HepG2 (cell line): Measurements from ENCODE around the gene MAP3K3. TPM values are rescaled to one million over a fixed set of nuclear protein-coding genes. Genes with fewer than 3 reads are reported as not detected.

ENCODE experiments used
- AKAP8 ChIP-seq: sonication (generic); formaldehyde crosslinking; IDR thresholded peaks from 2 replicates; pipeline ENCODE4 v1.5.1; 2020; ENCODE audit warnings: mild to moderate bottlenecking, missing genetic modification reagents
- CBX2 ChIP-seq, 2 experiments: fragments of 200-600 bp in 1 of 2; sonication (generic); formaldehyde crosslinking in 1 of 2; IDR thresholded peaks; 2 replicates each; pipeline versions ENCODE4 v1.7.0 to v1.8.1; 2018 to 2022; ENCODE audit warnings: low read depth in 2 of 2, low read length in 1 of 2, mild to moderate bottlenecking in 1 of 2, missing genetic modification reagents in 1 of 2
- HINFP ChIP-seq: sonication (generic); formaldehyde crosslinking; IDR thresholded peaks from 2 replicates; pipeline ENCODE4 v1.4.0; 2020; ENCODE audit warnings: low read depth, mild to moderate bottlenecking, missing genetic modification reagents
- KDM1A ChIP-seq: IDR thresholded peaks from 2 replicates; pipeline ENCODE4 v1.6.1; 2016; ENCODE audit warnings: missing compliant biosample characterization
- MTA1 ChIP-seq: sonication (generic); formaldehyde crosslinking; IDR thresholded peaks from 2 replicates; pipeline ENCODE4 v1.4.0; 2020; ENCODE audit warnings: missing genetic modification reagents, mild to moderate bottlenecking, borderline replicate concordance
- RFX3 ChIP-seq: IDR thresholded peaks from 2 replicates; pipeline ENCODE4 v1.6.1; 2016; ENCODE audit warnings: missing biosample characterization, missing genetic modification reagents
- SATB2 ChIP-seq: sonication (generic); formaldehyde crosslinking; IDR thresholded peaks from 2 replicates; pipeline ENCODE4 v1.5.0; 2020; ENCODE audit warnings: missing genetic modification reagents
- SMAD1 ChIP-seq: sonication (generic); formaldehyde crosslinking; IDR thresholded peaks from 2 replicates; pipeline ENCODE4 v1.4.0; 2020; ENCODE audit warnings: missing genetic modification reagents, low read depth, mild to moderate bottlenecking, borderline replicate concordance
- TBX2 ChIP-seq: sonication (generic); formaldehyde crosslinking; IDR thresholded peaks from 2 replicates; pipeline ENCODE4 v1.5.0; 2020; ENCODE audit warnings: missing genetic modification reagents, mild to moderate bottlenecking, borderline replicate concordance
- TEAD2 ChIP-seq: sonication (generic); formaldehyde crosslinking; IDR thresholded peaks from 2 replicates; pipeline ENCODE4 v1.9.0; 2021; ENCODE audit warnings: missing genetic modification reagents
- ZFP36L1 ChIP-seq: sonication (generic); formaldehyde crosslinking; IDR thresholded peaks from 2 replicates; pipeline ENCODE4 v1.8.0; 2022; ENCODE audit warnings: mild to moderate bottlenecking, missing genetic modification reagents, moderate library complexity
- ZMYM2 ChIP-seq: sonication (generic); formaldehyde crosslinking; IDR thresholded peaks from 2 replicates; pipeline ENCODE4 v1.8.0; 2022; ENCODE audit warnings: mild to moderate bottlenecking, missing genetic modification reagents
- ZNF3 ChIP-seq: IDR thresholded peaks from 2 replicates; pipeline ENCODE4 v1.7.0; 2017; ENCODE audit warnings: inconsistent platforms
- ZNF451 ChIP-seq: sonication (generic); formaldehyde crosslinking; IDR thresholded peaks from 2 replicates; pipeline ENCODE4 v1.5.0; 2020; ENCODE audit warnings: mild to moderate bottlenecking, missing genetic modification reagents
- ZNF570 ChIP-seq: sonication (generic); formaldehyde crosslinking; IDR thresholded peaks from 2 replicates; pipeline ENCODE4 v1.4.0; 2020; ENCODE audit warnings: mild to moderate bottlenecking, missing genetic modification reagents, borderline replicate concordance
- ZNF672 ChIP-seq: sonication (generic); formaldehyde crosslinking; IDR thresholded peaks from 2 replicates; pipeline ENCODE4 v1.8.1; 2022; ENCODE audit warnings: missing genetic modification reagents
- ZNF713 ChIP-seq: sonication (generic); formaldehyde crosslinking; IDR thresholded peaks from 2 replicates; pipeline ENCODE4 v1.4.0; 2020; ENCODE audit warnings: mild to moderate bottlenecking, missing genetic modification reagents
- ZNF782 ChIP-seq: sonication (generic); formaldehyde crosslinking; IDR thresholded peaks from 2 replicates; pipeline ENCODE4 v1.4.0; 2020; ENCODE audit warnings: missing genetic modification reagents, mild to moderate bottlenecking, borderline replicate concordance
- polyA plus RNA-seq, 8 experiments: library from polyadenylated mRNA; depleted of rRNA in 3 of 8; stranded (reverse) in 7 of 8; unstranded in 1 of 8; fragments of >200 nt; fragmentation: Illumina TruSeq in 4 of 8; extraction: Trizol in 4 of 8; gene quantifications; 2 replicates each; pipeline versions ENCODE4 v1.2.1 to v1.2.3, GENCODE V29; 2011 to 2016; ENCODE audit warnings: low read depth in 4 of 8, missing spikeins in 1 of 8, mixed read lengths in 1 of 8; ENCODE audit not compliant: insufficient read depth in 1 of 8
- total RNA-seq, 5 experiments: library from RNA; depleted of rRNA; stranded (reverse); fragments of >200 nt; fragmentation: Illumina TruSeq; extraction: Trizol; gene quantifications; 2 replicates each; pipeline ENCODE4 v1.2.3, GENCODE V29; 2016; ENCODE audit warnings: low read depth in 1 of 5
- TF ChIP-seq, protein P1 (sequence below): sonication (generic); formaldehyde crosslinking; IDR thresholded peaks from 2 replicates; pipeline ENCODE4 v1.9.0; 2021; ENCODE audit warnings: missing genetic modification reagents, mild to moderate bottlenecking, borderline replicate concordance
- TF ChIP-seq, protein P2 (sequence below): IDR thresholded peaks from 2 replicates; pipeline ENCODE4 v1.6.1; 2016; ENCODE audit warnings: low read depth, borderline replicate concordance
- TF ChIP-seq, protein P3 (sequence below): sonication (generic); formaldehyde crosslinking; IDR thresholded peaks from 2 replicates; pipeline ENCODE4 v1.5.0; 2020; ENCODE audit warnings: mild to moderate bottlenecking, missing genetic modification reagents

MAP3K3 gene
- total and polyA plus RNA-seq, 2 of the 13 experiments (the other 11 are each of a cell fraction or from before 2014, with no cell fraction given) = 17.7 to 21.8 TPM

DNA sequence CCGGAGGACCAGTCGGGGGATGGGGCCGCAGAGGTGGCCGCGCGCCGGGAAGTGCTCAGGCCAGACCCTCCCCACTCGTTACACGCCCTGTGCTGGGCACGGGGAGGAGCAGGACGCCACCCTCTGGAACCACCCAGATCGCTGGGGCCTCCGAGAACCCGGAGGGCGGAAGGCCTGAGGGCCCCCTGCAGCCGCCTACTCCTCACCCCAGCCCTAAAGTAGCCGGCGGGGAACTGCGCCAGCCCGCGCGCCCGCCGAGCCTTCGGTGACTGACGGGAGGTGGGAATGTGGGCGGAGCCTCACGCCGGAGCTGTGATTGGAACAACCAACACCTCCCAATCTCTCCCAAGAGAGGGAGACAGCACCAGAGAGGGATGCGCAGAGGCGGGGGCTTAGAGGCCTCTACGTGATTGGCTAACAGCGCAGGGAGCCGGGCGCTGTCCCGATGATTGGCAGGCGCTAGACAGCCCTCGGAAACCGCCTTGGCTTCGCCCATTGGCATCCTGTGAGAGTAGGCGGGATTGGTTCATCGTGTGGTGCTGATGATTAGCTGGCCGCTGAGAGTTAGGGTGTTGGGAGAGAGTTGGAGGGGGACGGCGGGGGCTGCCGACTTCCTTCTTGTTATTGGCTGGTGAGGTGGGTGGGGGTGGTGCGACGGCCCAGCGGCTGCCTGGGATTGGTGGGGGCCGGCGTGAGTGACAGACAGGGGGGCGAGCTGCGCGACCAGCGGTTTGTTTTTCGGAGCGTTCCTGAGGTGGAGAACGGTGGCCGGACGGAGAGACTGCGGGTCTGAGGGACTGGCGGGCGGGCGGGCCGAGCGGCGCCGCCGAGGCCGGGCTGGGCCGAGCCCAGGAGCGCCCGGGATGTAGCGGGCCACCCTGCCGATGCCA, at the start of gene MAP3K3 (continued):
- TF ChIP-seq SMAD1 (CRISPR knock-in tag) (peak; percentile 90), ZNF782 (CRISPR knock-in tag) (peak; percentile 97), MTA1 (CRISPR knock-in tag) (peak; percentile 66; the same call in 1 of the 2 replicates), TBX2 (CRISPR knock-in tag) (peak; percentile 98), RFX3 (CRISPR knock-in tag) (no peak), ZNF570 (CRISPR knock-in tag) (0 out of 2 replicates have a peak, but pooled peaks have one; percentile 71), KDM1A (CRISPR knock-in tag) (0 out of 2 replicates have a peak, but pooled peaks have one; percentile 58), ZNF713 (no peak), SATB2 (CRISPR knock-in tag) (no peak), ZNF672 (no peak), ZMYM2 (no peak), ZNF451 (CRISPR knock-in tag) (peak; percentile 85), ZFP36L1 (peak; percentile 82; the same call in 1 of the 2 replicates), HINFP (CRISPR knock-in tag) (no peak), AKAP8 (CRISPR knock-in tag) (peak; percentile 68; the same call in 1 of the 2 replicates), TEAD2 (CRISPR knock-in tag) (no peak), CBX2 (IDR thresholded peaks at IDR 0.05; ENCODE audit: low read depth, low read length) (no peak), CBX2 (CRISPR knock-in tag; IDR thresholded peaks at IDR 0.05; ENCODE audit: low read depth) (no peak), ZNF3 (CRISPR knock-in tag) (no peak)
- TF ChIP-seq, protein P1, sequence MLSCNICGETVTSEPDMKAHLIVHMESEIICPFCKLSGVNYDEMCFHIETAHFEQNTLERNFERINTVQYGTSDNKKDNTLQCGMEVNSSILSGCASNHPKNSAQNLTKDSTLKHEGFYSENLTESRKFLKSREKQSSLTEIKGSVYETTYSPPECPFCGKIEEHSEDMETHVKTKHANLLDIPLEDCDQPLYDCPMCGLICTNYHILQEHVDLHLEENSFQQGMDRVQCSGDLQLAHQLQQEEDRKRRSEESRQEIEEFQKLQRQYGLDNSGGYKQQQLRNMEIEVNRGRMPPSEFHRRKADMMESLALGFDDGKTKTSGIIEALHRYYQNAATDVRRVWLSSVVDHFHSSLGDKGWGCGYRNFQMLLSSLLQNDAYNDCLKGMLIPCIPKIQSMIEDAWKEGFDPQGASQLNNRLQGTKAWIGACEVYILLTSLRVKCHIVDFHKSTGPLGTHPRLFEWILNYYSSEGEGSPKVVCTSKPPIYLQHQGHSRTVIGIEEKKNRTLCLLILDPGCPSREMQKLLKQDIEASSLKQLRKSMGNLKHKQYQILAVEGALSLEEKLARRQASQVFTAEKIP (CRISPR knock-in tag) = no peak
- TF ChIP-seq, protein P2, sequence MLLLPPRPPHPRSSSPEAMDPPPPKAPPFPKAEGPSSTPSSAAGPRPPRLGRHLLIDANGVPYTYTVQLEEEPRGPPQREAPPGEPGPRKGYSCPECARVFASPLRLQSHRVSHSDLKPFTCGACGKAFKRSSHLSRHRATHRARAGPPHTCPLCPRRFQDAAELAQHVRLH (CRISPR knock-in tag) = peak; percentile 94; the same call in 1 of the 2 replicates
- TF ChIP-seq, protein P3, sequence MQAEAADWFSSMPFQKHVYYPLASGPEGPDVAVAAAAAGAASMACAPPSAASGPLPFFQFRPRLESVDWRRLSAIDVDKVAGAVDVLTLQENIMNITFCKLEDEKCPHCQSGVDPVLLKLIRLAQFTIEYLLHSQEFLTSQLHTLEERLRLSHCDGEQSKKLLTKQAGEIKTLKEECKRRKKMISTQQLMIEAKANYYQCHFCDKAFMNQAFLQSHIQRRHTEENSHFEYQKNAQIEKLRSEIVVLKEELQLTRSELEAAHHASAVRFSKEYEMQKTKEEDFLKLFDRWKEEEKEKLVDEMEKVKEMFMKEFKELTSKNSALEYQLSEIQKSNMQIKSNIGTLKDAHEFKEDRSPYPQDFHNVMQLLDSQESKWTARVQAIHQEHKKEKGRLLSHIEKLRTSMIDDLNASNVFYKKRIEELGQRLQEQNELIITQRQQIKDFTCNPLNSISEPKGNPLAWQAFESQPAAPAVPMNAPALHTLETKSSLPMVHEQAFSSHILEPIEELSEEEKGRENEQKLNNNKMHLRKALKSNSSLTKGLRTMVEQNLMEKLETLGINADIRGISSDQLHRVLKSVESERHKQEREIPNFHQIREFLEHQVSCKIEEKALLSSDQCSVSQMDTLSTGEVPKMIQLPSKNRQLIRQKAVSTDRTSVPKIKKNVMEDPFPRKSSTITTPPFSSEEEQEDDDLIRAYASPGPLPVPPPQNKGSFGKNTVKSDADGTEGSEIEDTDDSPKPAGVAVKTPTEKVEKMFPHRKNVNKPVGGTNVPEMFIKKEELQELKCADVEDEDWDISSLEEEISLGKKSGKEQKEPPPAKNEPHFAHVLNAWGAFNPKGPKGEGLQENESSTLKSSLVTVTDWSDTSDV (CRISPR knock-in tag) = no peak
